Measurements from ENCODE around the gene LRMDA.
"Not testable (repeated sequence)": the region's sequence is repeated elsewhere in the genome, so short reads cannot be mapped to it uniquely, and the experiment has no call there.

Gene LRMDA

DNA sequence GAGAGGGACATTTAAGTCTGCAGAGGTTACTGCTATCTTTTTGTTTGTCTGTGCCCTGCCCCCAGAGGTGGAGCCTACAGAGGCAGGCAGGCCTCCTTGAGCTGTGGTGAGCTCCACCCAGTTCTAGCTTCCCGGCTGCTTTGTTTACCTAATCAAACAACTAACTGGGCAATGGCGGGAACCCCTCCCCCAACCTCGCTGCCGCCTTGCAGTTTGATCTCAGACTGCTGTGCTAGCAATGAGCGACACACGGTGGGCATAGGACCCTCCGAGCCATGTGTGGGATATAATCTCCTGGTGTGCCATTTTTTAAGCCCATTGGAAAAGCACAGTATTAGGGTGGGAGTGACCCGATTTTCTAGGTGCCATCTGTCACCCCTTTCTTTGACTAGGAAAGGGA is 716.8 kb downstream of the LRMDA start:
- not testable (repeated sequence) for H3K27ac ChIP-seq (ENCODE audit: low read length); H3K27me3 ChIP-seq (ENCODE audit: control insufficient read depth, insufficient read depth, low read length); H3K9ac ChIP-seq (ENCODE audit: low read length); H3K4me3 ChIP-seq (ENCODE audit: low read length); H3K36me3 ChIP-seq (ENCODE audit: control insufficient read depth, low read depth, low read length)
- Histone ChIP-seq H3K9me3 (ENCODE audit: control insufficient read depth, low read depth, low read length) (peaks cover 13% of the 10 kb centered on the region), H3K4me1 (ENCODE audit: control insufficient read depth, low read depth, low read length) (peaks cover 25% of the 10 kb centered on the region)

DNA sequence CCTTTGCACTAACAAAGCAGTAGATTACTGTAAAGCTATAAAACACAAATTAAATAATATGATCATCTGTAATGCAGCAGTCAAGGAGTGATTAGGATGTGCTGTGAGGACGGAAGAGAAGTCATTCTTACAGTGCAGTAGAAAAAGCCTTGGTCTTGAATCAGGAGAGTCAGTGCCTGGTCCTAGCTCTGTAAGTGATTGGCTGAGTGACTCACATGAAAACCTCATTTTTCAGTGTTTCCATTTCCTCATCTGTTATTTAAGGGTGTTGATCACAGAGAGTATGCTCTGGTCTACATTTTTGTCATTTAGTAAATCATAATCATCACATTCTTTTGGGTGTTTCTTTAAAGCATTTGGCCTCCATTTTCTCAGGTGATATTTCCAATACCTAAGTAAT is 717.8 kb downstream of the LRMDA start:
- Histone ChIP-seq H3K36me3 (ENCODE audit: control insufficient read depth, low read depth, low read length) (no peaks in the 10 kb centered on the region), H3K27ac (ENCODE audit: low read length) (peak overlapping the region; percentile 87), H3K27me3 (ENCODE audit: control insufficient read depth, insufficient read depth, low read length) (no peaks in the 10 kb centered on the region), H3K4me1 (ENCODE audit: control insufficient read depth, low read depth, low read length) (peaks cover 25% of the 10 kb centered on the region), H3K4me3 (ENCODE audit: low read length) (peak overlapping the region; percentile 26), H3K9me3 (ENCODE audit: control insufficient read depth, low read depth, low read length) (peaks cover 19% of the 10 kb centered on the region), H3K9ac (ENCODE audit: low read length) (no peak overlapping the region)

DNA sequence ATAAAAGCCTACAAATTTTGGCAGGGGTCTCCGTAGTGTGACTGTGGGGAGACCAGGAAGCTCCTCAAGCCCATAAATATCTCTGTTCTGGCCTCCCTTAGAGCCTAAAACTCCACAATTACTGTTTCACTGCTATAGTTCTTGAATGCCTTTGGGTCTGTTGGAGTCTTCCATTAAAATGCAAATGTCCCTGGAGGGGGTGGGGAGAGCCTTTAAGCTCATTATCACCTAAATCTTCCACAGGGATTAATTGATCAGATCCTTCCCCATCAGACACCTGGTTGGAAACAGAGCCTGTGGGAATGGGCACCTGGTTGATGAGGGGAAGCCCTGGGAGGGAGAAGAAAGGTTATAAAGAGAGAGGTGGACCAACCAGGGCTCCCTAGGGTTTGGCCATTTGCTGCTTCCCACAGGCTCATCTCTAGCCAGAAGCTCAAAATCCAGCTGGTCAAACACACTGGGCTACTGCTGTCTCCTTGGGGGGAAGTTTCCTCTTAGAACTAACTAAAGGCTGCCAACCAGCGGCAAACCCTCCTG is 718.2 kb downstream of the LRMDA start:
- no peaks in the 10 kb centered on the region for H3K27me3 ChIP-seq (ENCODE audit: control insufficient read depth, insufficient read depth, low read length)
- H3K9ac ChIP-seq (ENCODE audit: low read length): peak overlapping the region; percentile 54
- H3K36me3 ChIP-seq (ENCODE audit: control insufficient read depth, low read depth, low read length): no peaks in the 10 kb centered on the region
- H3K27ac ChIP-seq (ENCODE audit: low read length): peak overlapping the region; percentile 87
- H3K9me3 ChIP-seq (ENCODE audit: control insufficient read depth, low read depth, low read length): peaks cover 19% of the 10 kb centered on the region
- peaks cover 25% of the 10 kb centered on the region for H3K4me1 ChIP-seq (ENCODE audit: control insufficient read depth, low read depth, low read length)
- peak overlapping the region; percentile 26 for H3K4me3 ChIP-seq (ENCODE audit: low read length)

DNA sequence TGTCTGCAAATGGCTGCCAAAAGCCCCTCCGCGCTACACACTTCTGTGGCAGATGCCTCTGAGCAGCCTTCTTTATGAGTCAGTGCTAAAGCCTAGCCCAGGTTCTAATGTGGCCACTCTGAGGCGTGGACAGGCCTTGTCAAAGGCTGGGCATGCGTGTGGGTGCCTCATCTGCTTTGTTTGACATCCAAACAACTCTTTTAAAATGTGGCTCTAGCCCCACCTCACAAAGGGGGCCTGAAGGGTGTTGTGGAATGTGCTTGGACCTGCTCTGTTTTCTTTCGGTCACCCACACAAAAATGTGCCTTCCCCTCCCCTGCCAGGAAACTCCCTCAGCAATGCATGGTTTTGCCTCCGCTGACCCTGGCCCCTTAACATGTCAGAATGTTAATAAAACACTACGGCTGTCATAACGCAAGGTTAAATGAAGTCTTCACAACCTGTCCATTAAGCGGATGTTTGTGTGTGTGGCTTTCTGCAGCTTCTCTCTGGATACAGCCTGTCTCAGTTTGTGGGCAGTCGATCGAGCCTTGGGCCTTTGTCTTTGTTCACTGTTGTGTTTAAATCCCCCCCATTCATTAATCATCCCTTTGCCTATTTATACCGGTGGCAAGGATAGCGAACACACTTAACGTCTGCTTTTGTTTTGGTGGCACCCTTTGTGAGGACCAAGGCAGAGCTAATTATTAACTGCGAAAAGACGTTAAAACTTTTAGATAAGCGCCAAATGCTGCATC is 718.9 kb downstream of the LRMDA start:
- H3K4me1 ChIP-seq (ENCODE audit: control insufficient read depth, low read depth, low read length): peaks cover 25% of the 10 kb centered on the region
- no peaks in the 10 kb centered on the region for H3K27me3 ChIP-seq (ENCODE audit: control insufficient read depth, insufficient read depth, low read length)
- H3K36me3 ChIP-seq (ENCODE audit: control insufficient read depth, low read depth, low read length): no peaks in the 10 kb centered on the region
- peak overlapping the region; percentile 54 for H3K9ac ChIP-seq (ENCODE audit: low read length)
- H3K27ac ChIP-seq (ENCODE audit: low read length): peak overlapping the region; percentile 87
- peak overlapping the region; percentile 26 for H3K4me3 ChIP-seq (ENCODE audit: low read length)
- H3K9me3 ChIP-seq (ENCODE audit: control insufficient read depth, low read depth, low read length): peaks cover 19% of the 10 kb centered on the region

DNA sequence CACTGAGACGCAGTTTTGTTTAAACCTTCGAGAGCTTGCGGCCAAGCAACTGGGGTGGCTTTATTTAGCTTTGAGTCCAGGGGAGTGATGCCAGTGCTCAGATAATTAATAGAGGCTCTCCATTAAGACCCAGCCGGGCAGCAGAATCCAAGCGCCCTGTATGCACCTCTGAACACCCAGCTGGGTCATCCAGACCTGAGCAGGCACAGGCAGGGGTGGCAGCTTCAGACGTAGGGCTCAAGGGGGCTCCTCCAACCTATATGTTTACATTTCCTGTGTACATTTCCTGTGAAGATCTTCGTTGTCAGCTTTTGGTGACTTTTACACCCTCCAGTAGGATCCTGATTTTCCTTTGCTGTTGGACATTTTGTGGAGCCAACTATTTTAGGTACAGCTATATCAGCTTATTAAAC is 719.5 kb downstream of the LRMDA start:
- H3K27ac ChIP-seq (ENCODE audit: low read length): peak overlapping the region; percentile 87
- no peak overlapping the region for H3K4me3 ChIP-seq (ENCODE audit: low read length)
- no peaks in the 10 kb centered on the region for H3K36me3 ChIP-seq (ENCODE audit: control insufficient read depth, low read depth, low read length)
- peak overlapping the region; percentile 54 for H3K9ac ChIP-seq (ENCODE audit: low read length)
- no peaks in the 10 kb centered on the region for H3K27me3 ChIP-seq (ENCODE audit: control insufficient read depth, insufficient read depth, low read length)
- peaks cover 25% of the 10 kb centered on the region for H3K4me1 ChIP-seq (ENCODE audit: control insufficient read depth, low read depth, low read length)
- peaks cover 19% of the 10 kb centered on the region for H3K9me3 ChIP-seq (ENCODE audit: control insufficient read depth, low read depth, low read length)

DNA sequence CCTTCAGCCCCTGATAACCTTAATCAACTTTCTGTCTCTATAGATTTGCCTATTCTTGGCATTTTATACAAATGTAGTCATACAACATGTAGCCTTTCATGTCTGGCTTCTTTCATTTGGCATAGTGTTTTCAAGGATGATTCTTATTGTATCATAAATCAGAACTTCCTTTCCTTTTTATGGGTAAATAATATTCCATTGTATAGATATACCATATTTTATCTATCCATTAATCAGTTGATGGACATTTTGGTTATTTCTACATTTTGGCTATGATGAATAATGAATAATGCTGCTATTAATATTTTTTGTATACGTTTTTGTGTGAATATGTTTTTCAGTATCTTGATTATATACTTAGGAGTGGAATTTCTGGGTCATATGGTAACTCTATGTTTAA is 720.8 kb downstream of the LRMDA start:
- H3K9me3 ChIP-seq (ENCODE audit: control insufficient read depth, low read depth, low read length): peaks cover 19% of the 10 kb centered on the region
- H3K27ac ChIP-seq (ENCODE audit: low read length): no peak overlapping the region
- no peak overlapping the region for H3K9ac ChIP-seq (ENCODE audit: low read length)
- H3K4me3 ChIP-seq (ENCODE audit: low read length): no peak overlapping the region
- no peaks in the 10 kb centered on the region for H3K36me3 ChIP-seq (ENCODE audit: control insufficient read depth, low read depth, low read length)
- H3K4me1 ChIP-seq (ENCODE audit: control insufficient read depth, low read depth, low read length): peaks cover 25% of the 10 kb centered on the region
- no peaks in the 10 kb centered on the region for H3K27me3 ChIP-seq (ENCODE audit: control insufficient read depth, insufficient read depth, low read length)

DNA sequence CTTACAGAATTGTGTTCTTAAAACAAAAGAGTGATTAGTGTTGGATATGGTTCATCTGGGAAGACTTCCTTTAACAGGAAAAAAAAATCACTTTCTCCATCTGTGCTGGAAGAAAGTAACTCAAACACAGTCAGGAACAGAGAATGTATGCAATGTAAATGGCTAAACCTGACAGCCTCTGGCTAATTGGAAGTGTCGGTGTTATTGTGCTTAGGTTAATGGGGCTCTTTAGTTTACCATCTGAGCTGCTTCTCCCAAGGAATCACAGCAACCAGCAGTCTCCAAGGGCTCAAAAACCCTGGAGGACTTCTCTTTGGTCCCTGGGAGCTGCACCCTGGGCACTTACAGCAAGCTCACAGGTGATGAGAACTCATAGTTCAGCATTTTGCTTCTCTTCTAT is 724.5 kb downstream of the LRMDA start:
- Histone ChIP-seq H3K27ac (ENCODE audit: low read length) (no peak overlapping the region), H3K27me3 (ENCODE audit: control insufficient read depth, insufficient read depth, low read length) (no peaks in the 10 kb centered on the region), H3K36me3 (ENCODE audit: control insufficient read depth, low read depth, low read length) (no peaks in the 10 kb centered on the region), H3K9me3 (ENCODE audit: control insufficient read depth, low read depth, low read length) (peaks cover 14% of the 10 kb centered on the region), H3K4me3 (ENCODE audit: low read length) (no peak overlapping the region), H3K9ac (ENCODE audit: low read length) (no peak overlapping the region), H3K4me1 (ENCODE audit: control insufficient read depth, low read depth, low read length) (peaks cover 7% of the 10 kb centered on the region)

DNA sequence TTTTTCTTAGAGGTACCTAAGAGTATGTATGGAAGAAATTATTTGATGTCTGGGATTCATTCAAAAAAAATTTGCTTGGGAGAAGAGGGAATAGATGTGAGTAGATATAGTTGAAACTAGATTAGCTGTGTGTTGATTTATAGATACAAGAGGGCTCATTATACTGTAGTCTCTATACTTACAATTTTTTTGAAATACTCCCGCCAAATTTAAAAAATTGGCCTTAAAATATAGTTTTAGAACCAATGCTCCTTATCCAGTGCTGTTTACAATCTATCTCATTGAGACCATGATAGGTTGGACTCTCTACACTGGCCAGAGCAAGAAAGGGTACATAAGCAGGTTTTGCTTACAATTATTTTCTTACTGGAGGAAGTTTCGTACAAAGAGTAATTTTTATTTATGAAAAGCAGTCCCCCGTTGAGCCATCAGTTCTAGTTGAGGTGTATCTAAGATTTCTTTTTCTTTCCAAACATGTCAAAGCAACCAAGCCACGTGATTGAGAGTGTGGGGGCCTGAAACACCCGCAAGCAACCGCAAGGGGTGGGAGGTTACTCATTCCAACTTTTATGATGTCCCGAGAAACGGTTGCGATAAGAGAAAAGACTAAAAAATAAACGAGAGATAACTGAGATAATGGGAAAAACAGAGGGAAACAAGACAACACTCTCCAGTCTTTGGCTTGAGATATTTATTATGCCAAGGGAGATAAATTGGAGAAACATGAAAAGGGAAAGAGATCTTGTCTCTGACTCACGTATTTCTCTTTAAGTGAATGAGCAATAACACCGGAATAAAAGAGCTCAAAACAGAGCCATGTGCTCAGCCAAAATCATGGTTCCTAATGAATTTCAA is 729.2 kb downstream of the LRMDA start:
- Histone ChIP-seq H3K4me3 (ENCODE audit: low read length) (no peak overlapping the region), H3K9me3 (ENCODE audit: control insufficient read depth, low read depth, low read length) (no peaks in the 10 kb centered on the region), H3K4me1 (ENCODE audit: control insufficient read depth, low read depth, low read length) (no peaks in the 10 kb centered on the region), H3K36me3 (ENCODE audit: control insufficient read depth, low read depth, low read length) (no peaks in the 10 kb centered on the region), H3K27ac (ENCODE audit: low read length) (no peak overlapping the region), H3K27me3 (ENCODE audit: control insufficient read depth, insufficient read depth, low read length) (no peaks in the 10 kb centered on the region), H3K9ac (ENCODE audit: low read length) (no peak overlapping the region)

DNA sequence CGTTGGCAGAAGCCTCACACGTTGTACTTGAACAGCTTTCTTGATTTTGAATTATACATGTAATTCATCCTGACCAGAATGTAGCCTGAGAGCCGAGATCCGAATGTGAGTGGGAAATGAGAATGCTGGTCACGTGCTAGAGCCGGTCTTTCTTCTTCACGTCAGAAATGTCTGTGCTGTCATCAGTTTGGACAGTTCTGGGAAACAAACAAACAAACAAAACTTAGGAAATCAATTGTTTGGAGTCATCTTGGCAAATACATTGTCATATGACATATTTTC is 729.8 kb downstream of the LRMDA start:
- no peaks in the 10 kb centered on the region for H3K36me3 ChIP-seq (ENCODE audit: control insufficient read depth, low read depth, low read length)
- no peak overlapping the region for H3K4me3 ChIP-seq (ENCODE audit: low read length)
- H3K4me1 ChIP-seq (ENCODE audit: control insufficient read depth, low read depth, low read length): no peaks in the 10 kb centered on the region
- no peak overlapping the region for H3K27ac ChIP-seq (ENCODE audit: low read length)
- H3K9me3 ChIP-seq (ENCODE audit: control insufficient read depth, low read depth, low read length): no peaks in the 10 kb centered on the region
- no peak overlapping the region for H3K9ac ChIP-seq (ENCODE audit: low read length)
- no peaks in the 10 kb centered on the region for H3K27me3 ChIP-seq (ENCODE audit: control insufficient read depth, insufficient read depth, low read length)

DNA sequence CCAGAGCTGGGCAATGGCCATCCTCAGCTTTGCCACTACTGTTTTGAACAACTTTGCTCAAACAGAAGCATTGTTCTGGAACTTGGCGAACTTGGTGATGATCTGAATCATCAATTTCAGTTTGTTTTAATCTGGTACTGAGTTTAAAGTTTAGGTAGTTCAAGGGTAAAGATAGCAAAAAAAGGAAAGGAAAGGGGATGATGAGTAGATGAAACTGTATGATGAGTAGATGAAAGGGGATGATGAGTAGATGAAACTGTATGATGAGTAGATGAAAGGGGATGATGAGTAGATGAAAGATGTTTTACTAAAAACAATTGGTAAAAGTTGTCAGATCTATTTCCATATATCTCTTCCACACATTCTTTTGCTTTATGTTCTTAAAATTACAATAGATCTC is 737.0 kb downstream of the LRMDA start:
- Histone ChIP-seq H3K27ac (ENCODE audit: low read length) (no peak overlapping the region), H3K9ac (ENCODE audit: low read length) (no peak overlapping the region), H3K4me3 (ENCODE audit: low read length) (no peak overlapping the region), H3K27me3 (ENCODE audit: control insufficient read depth, insufficient read depth, low read length) (no peaks in the 10 kb centered on the region), H3K9me3 (ENCODE audit: control insufficient read depth, low read depth, low read length) (no peaks in the 10 kb centered on the region), H3K36me3 (ENCODE audit: control insufficient read depth, low read depth, low read length) (no peaks in the 10 kb centered on the region), H3K4me1 (ENCODE audit: control insufficient read depth, low read depth, low read length) (no peaks in the 10 kb centered on the region)

DNA sequence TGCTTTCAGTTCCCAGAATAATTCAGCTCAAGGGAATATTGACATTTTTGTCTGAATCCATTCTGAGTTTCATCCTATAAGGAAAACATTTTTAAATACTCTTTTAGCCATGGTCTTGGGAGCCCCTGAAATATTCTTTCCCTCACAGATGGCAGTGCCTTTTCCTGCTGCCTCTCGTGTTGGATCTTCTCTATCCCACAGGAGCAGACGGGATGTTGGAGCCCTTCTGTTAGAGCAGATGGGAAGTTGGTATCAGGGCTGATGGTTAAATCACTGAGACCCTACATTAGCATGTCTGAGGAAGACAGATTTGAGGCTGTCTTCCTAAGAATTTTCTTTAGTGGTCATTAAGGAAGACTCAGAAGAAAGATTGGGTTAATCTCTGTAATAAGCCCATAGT is 737.8 kb downstream of the LRMDA start:
- no peaks in the 10 kb centered on the region for H3K4me1 ChIP-seq (ENCODE audit: control insufficient read depth, low read depth, low read length)
- H3K27ac ChIP-seq (ENCODE audit: low read length): no peak overlapping the region
- no peak overlapping the region for H3K4me3 ChIP-seq (ENCODE audit: low read length)
- H3K36me3 ChIP-seq (ENCODE audit: control insufficient read depth, low read depth, low read length): no peaks in the 10 kb centered on the region
- no peak overlapping the region for H3K9ac ChIP-seq (ENCODE audit: low read length)
- H3K9me3 ChIP-seq (ENCODE audit: control insufficient read depth, low read depth, low read length): no peaks in the 10 kb centered on the region
- H3K27me3 ChIP-seq (ENCODE audit: control insufficient read depth, insufficient read depth, low read length): no peaks in the 10 kb centered on the region
